IMR-90 (cell line): Measurements from ENCODE around the gene RNH1. TPM values are rescaled to one million over a fixed set of nuclear protein-coding genes. Genes with fewer than 3 reads are reported as not detected.
A peak's percentile ranks its signal among the peaks of the same experiment; 100 is the strongest.

Experiments used
- ATAC-seq: fragments of 200-7000 bp; cut with Tn5 transposase; 2 replicates; pipeline ENCODE4 v1.9.1; 2020; ENCODE audit warnings: low read depth, mild to moderate bottlenecking, moderate library complexity
- BruUV-seq: library from RNA; stranded (reverse); fragments of 400-500 nt; replicated peaks from 2 replicates; lab custom pipeline; 2021; lab: Mats Ljungman, UMichigan
- CTCF ChIA-PET: fragments of 300-600 bp; formaldehyde crosslinking; extraction: SDS; loops from one replicate; lab custom pipeline; 2021; ENCODE audit warnings: antibody characterized with exemption; lab: Yijun Ruan, JAX
- POLR2A ChIA-PET: fragments of 300-600 bp; sonication (Branson Sonifier 250); formaldehyde crosslinking; loops from one replicate; lab custom pipeline; 2022; ENCODE audit warnings: antibody characterized with exemption; ENCODE audit not compliant: unreplicated experiment; lab: Charles Lee
- DNase-seq: peaks from one replicate; pipeline ENCODE4 v3.0.0; 2013
- H2AFZ ChIP-seq: replicated peaks from 2 replicates; pipeline ENCODE3; 2013; ENCODE audit warnings: low read length, mild to moderate bottlenecking; ENCODE audit not compliant: poor library complexity
- H2AK5ac ChIP-seq: 2 replicates; pipeline ENCODE4 v1.6.1; 2013; ENCODE audit warnings: low read depth, low read length, inconsistent platforms
- H2AK9ac ChIP-seq: replicated peaks from 2 replicates; pipeline ENCODE3; 2013; ENCODE audit warnings: mild to moderate bottlenecking, low read depth, low read length, moderate library complexity; ENCODE audit not compliant: poor library complexity
- H2BK120ac ChIP-seq: 2 replicates; pipeline ENCODE4 v1.6.1; 2013; ENCODE audit warnings: low read depth, low read length, inconsistent platforms
- H2BK15ac ChIP-seq: 3 replicates; pipeline ENCODE4 v1.6.1; 2013; ENCODE audit warnings: low read depth, low read length, inconsistent platforms
- H2BK20ac ChIP-seq: 2 replicates; pipeline ENCODE4 v1.6.1; 2013; ENCODE audit warnings: low read depth, mild to moderate bottlenecking, inconsistent platforms, low read length, moderate library complexity
- H2BK5ac ChIP-seq: 2 replicates; pipeline ENCODE4 v1.6.1; 2013; ENCODE audit warnings: mild to moderate bottlenecking, low read depth, low read length, inconsistent platforms; ENCODE audit not compliant: poor library complexity, severe bottlenecking
- H3K14ac ChIP-seq: replicated peaks from 2 replicates; pipeline ENCODE4 v1.6.1; 2013; ENCODE audit warnings: low read depth, low read length, inconsistent platforms
- H3K18ac ChIP-seq: 2 replicates; pipeline ENCODE4 v1.6.1; 2013; ENCODE audit warnings: low read depth, low read length, control low read depth
- H3K23ac ChIP-seq: 2 replicates; pipeline ENCODE4 v1.6.1; 2013; ENCODE audit warnings: low read depth, low read length, inconsistent platforms
- H3K27ac ChIP-seq: 2 replicates; pipeline ENCODE4 v1.5.1; 2013; ENCODE audit warnings: mild to moderate bottlenecking, control low read depth, low read length; ENCODE audit not compliant: insufficient read depth
- H3K27me3 ChIP-seq: 2 replicates; pipeline ENCODE4 v1.6.1; 2013; ENCODE audit warnings: low read length; ENCODE audit not compliant: control insufficient read depth, insufficient read depth
- H3K36me3 ChIP-seq: 2 replicates; pipeline ENCODE4 v1.6.1; 2013; ENCODE audit warnings: low read length, mixed read lengths; ENCODE audit not compliant: control insufficient read depth, insufficient read depth
- H3K4ac ChIP-seq: 2 replicates; pipeline ENCODE4 v1.6.1; 2013; ENCODE audit warnings: low read depth, low read length, inconsistent platforms
- H3K4me1 ChIP-seq: 2 replicates; pipeline ENCODE4 v1.6.1; 2013; ENCODE audit warnings: low read length, mixed read lengths; ENCODE audit not compliant: control insufficient read depth, insufficient read depth
- H3K4me2 ChIP-seq: 2 replicates; pipeline ENCODE4 v1.6.1; 2013; ENCODE audit warnings: low read depth, mild to moderate bottlenecking, control low read depth, low read length, moderate library complexity
- H3K4me3 ChIP-seq: 2 replicates; pipeline ENCODE4 v1.5.1; 2013; ENCODE audit warnings: low read depth, mild to moderate bottlenecking, control low read depth, low read length, moderate library complexity; ENCODE audit not compliant: insufficient read depth
- H3K56ac ChIP-seq: 2 replicates; pipeline ENCODE4 v1.6.1; 2013; ENCODE audit warnings: low read length, inconsistent platforms; ENCODE audit not compliant: insufficient read depth; ENCODE audit errors: extremely low read depth
- H3K79me1 ChIP-seq, 2 experiments: 2 replicates each; pipeline ENCODE4 v1.6.1; 2013; ENCODE audit warnings: low read length in 2 of 2, inconsistent platforms in 1 of 2, low read depth in 1 of 2
- H3K9ac ChIP-seq: 2 replicates; pipeline ENCODE4 v1.6.1; 2013; ENCODE audit warnings: low read depth, low read length, control low read depth
- H3K9me1 ChIP-seq: 2 replicates; pipeline ENCODE4 v1.6.1; 2013; ENCODE audit warnings: low read length, inconsistent platforms; ENCODE audit not compliant: insufficient read depth
- H3K9me3 ChIP-seq: 2 replicates; pipeline ENCODE4 v1.6.1; 2013; ENCODE audit warnings: low read length; ENCODE audit not compliant: control insufficient read depth, insufficient read depth
- H4K20me1 ChIP-seq: 2 replicates; pipeline ENCODE4 v1.6.1; 2013; ENCODE audit warnings: low read length, inconsistent platforms; ENCODE audit not compliant: insufficient read depth
- H4K5ac ChIP-seq: 2 replicates; pipeline ENCODE4 v1.6.1; 2013; ENCODE audit warnings: mild to moderate bottlenecking, low read depth, low read length, control low read depth
- H4K8ac ChIP-seq, 2 experiments: 2 replicates each; pipeline ENCODE4 v1.6.1; 2013; ENCODE audit warnings: low read depth in 2 of 2, low read length in 2 of 2, control low read depth in 1 of 2, inconsistent platforms in 1 of 2
- H4K91ac ChIP-seq: 2 replicates; pipeline ENCODE4 v1.6.1; 2013; ENCODE audit warnings: low read depth, low read length, inconsistent platforms; ENCODE audit not compliant: insufficient read depth
- USF2 ChIP-seq: fragments of 150-350 bp; IDR thresholded peaks from 2 replicates; pipeline ENCODE4 v1.6.1; 2017; ENCODE audit warnings: mild to moderate bottlenecking, antibody characterized with exemption, low read length, low read depth
- WGBS, 2 experiments: methylation state at CpG; one replicate each; pipeline versions ENCODE4 v1.1.5 to v1.1.7; 2013; ENCODE audit warnings: missing lambda C conversion rate in 2 of 2; ENCODE audit not compliant: insufficient read length in 1 of 2; ENCODE audit errors: extremely low coverage in 2 of 2; 5-methylcytosine and 5-hydroxymethylcytosine counted together
- dilution Hi-C: fragments of 300-500 bp; cut with HindIII; formaldehyde crosslinking; loops from one replicate; pipeline ENCODE4 v1.14.3; 2018; ENCODE audit warnings: low sequenced_read_pairs; ENCODE audit not compliant: unreplicated experiment
- in situ Hi-C: fragments of 300-500 bp; cut with MboI; formaldehyde crosslinking; loops from 3 replicates; pipeline ENCODE4 v1.14.3; 2019; ENCODE audit warnings: low sequenced_read_pairs, inconsistent platforms, mixed read lengths
- intact Hi-C: fragments of 100-400 bp; cut with micrococcal nuclease; formaldehyde crosslinking; loops from 2 replicates; pipeline ENCODE4 v1.10.0; 2022
- polyA plus RNA-seq, 3 experiments: library from polyadenylated mRNA; depleted of rRNA; stranded (reverse); fragments of >200 nt; gene quantifications; 2 replicates each; pipeline ENCODE4 v1.2.3, GENCODE V29; 2012; ENCODE audit warnings: low replicate concordance in 1 of 3
- total RNA-seq: library from RNA; depleted of rRNA; stranded (reverse); fragments of >200 nt; gene quantifications from 2 replicates; pipeline ENCODE4 v1.2.3, GENCODE V29; 2012

Gene RNH1
- total and polyA plus RNA-seq, 2 of the 4 experiments (the other 2 are of a cell fraction): 138 to 247 TPM

GRCh38 chr11:488062-488461 is 19.0 kb downstream of the RNH1 start:
- Histone ChIP-seq H3K9me3 (no peaks in the 10 kb centered on the region), H3K56ac (no peak overlapping the region), H4K8ac (no peak overlapping the region), H2AK5ac (no peak overlapping the region), H2BK120ac (no peak overlapping the region), H3K18ac (no peak overlapping the region), H2BK15ac (no peak overlapping the region), H3K4me1 (no peaks in the 10 kb centered on the region), H3K9me1 (no peaks in the 10 kb centered on the region), H4K20me1 (peaks cover 4% of the 10 kb centered on the region; the same call in 1 of the 2 replicates), H3K4me2 (no peak overlapping the region), H3K79me1 (peaks cover 12 to 27% of the 10 kb centered on the region in 2 experiments; a peak in 3 of 4 replicates), H3K23ac (no peak overlapping the region), H4K5ac (no peak overlapping the region), H2BK5ac (no peak overlapping the region), H4K91ac (no peak overlapping the region), H3K36me3 (peaks cover 18% of the 10 kb centered on the region), H2AK9ac (peak overlapping the region; percentile 65), H3K27me3 (no peaks in the 10 kb centered on the region), H3K27ac (no peak overlapping the region), H3K9ac (no peak overlapping the region), H2AFZ (no peak overlapping the region), H3K4ac (no peak overlapping the region), H2BK20ac (no peak overlapping the region), H3K14ac (no peak overlapping the region), H3K4me3 (no peak overlapping the region)
- DNase-seq (no peak), ATAC-seq (no peak)
- TF ChIP-seq USF2: no peak
- in situ Hi-C loops (no loop called here), intact Hi-C loops (no loop called here), dilution Hi-C loops (no loop called here)
- ChIA-PET CTCF (no interaction called here), POLR2A (no interaction called here)
- 95% methylated on average over 18 of the region's 25 CpGs; no CpG with 5 or more reads in 1 of the 2 experiments for WGBS, 2 experiments
- BruUV-seq: no TSS peak
